HepG2 (cell line): ENCODE measurements around the gene COL9A2. TPM values are rescaled to one million over a fixed set of nuclear protein-coding genes. Genes with fewer than 3 reads are reported as not detected.

ENCODE experiments used
- CBFB ChIP-seq: sonication (generic); formaldehyde crosslinking; IDR thresholded peaks from 2 replicates; pipeline ENCODE4 v1.4.0; 2020; ENCODE audit warnings: missing genetic modification reagents
- JARID2 ChIP-seq: sonication (generic); formaldehyde crosslinking; IDR thresholded peaks from 2 replicates; pipeline ENCODE4 v1.8.1; 2023; ENCODE audit warnings: missing genetic modification reagents, inconsistent platforms; ENCODE audit not compliant: insufficient replicate concordance
- KDM3A ChIP-seq: IDR thresholded peaks from 2 replicates; pipeline ENCODE4 v1.6.1; 2018; ENCODE audit warnings: low read depth, missing compliant biosample characterization
- MEIS1 ChIP-seq: sonication (generic); formaldehyde crosslinking; IDR thresholded peaks from 2 replicates; pipeline ENCODE4 v1.9.0; 2021; ENCODE audit warnings: mild to moderate bottlenecking, missing genetic modification reagents, moderate library complexity, borderline replicate concordance
- NFIB ChIP-seq: sonication (generic); formaldehyde crosslinking; IDR thresholded peaks from 2 replicates; pipeline ENCODE4 v1.9.0; 2021; ENCODE audit warnings: missing genetic modification reagents, mild to moderate bottlenecking, borderline replicate concordance
- PHF8 ChIP-seq: sonication (generic); formaldehyde crosslinking; IDR thresholded peaks from 2 replicates; pipeline ENCODE4 v1.5.0; 2020; ENCODE audit warnings: missing genetic modification reagents
- RBM39 ChIP-seq: fragments of 200-400 bp; formaldehyde crosslinking; IDR thresholded peaks from one replicate; pipeline ENCODE4 v1.6.1; 2018; ENCODE audit warnings: antibody characterized with exemption, mild to moderate bottlenecking, low read depth, low read length; ENCODE audit not compliant: poor library complexity, severe bottlenecking
- YEATS2 ChIP-seq: sonication (generic); formaldehyde crosslinking; IDR thresholded peaks from 2 replicates; pipeline ENCODE4 v1.4.0; 2020; ENCODE audit warnings: missing genetic modification reagents, borderline replicate concordance
- ZNF121 ChIP-seq: sonication (generic); formaldehyde crosslinking; IDR thresholded peaks from 2 replicates; pipeline ENCODE4 v1.5.0; 2020; ENCODE audit warnings: mild to moderate bottlenecking, missing genetic modification reagents
- ZNF468 ChIP-seq: sonication (generic); formaldehyde crosslinking; IDR thresholded peaks from 2 replicates; pipeline ENCODE4 v1.8.0; 2022; ENCODE audit warnings: mild to moderate bottlenecking, moderate library complexity, missing genetic modification reagents
- ZNF552 ChIP-seq: sonication (generic); formaldehyde crosslinking; IDR thresholded peaks from 2 replicates; pipeline ENCODE4 v1.9.0; 2022; ENCODE audit warnings: missing genetic modification reagents, mild to moderate bottlenecking, borderline replicate concordance
- ZNF772 ChIP-seq: sonication (generic); formaldehyde crosslinking; IDR thresholded peaks from 2 replicates; pipeline ENCODE4 v1.5.0; 2020; ENCODE audit warnings: mild to moderate bottlenecking, missing genetic modification reagents
- polyA plus RNA-seq, 8 experiments: library from polyadenylated mRNA; depleted of rRNA in 3 of 8; stranded (reverse) in 7 of 8; unstranded in 1 of 8; fragments of >200 nt; fragmentation: Illumina TruSeq in 4 of 8; extraction: Trizol in 4 of 8; gene quantifications; 2 replicates each; pipeline versions ENCODE4 v1.2.1 to v1.2.3, GENCODE V29; 2011 to 2016; ENCODE audit warnings: low read depth in 4 of 8, missing spikeins in 1 of 8, mixed read lengths in 1 of 8; ENCODE audit not compliant: insufficient read depth in 1 of 8
- total RNA-seq, 5 experiments: library from RNA; depleted of rRNA; stranded (reverse); fragments of >200 nt; fragmentation: Illumina TruSeq; extraction: Trizol; gene quantifications; 2 replicates each; pipeline ENCODE4 v1.2.3, GENCODE V29; 2016; ENCODE audit warnings: low read depth in 1 of 5
- TF ChIP-seq, protein P1 (sequence below): IDR thresholded peaks from 2 replicates; pipeline ENCODE4 v1.6.1; 2016; ENCODE audit warnings: control low read depth
- TF ChIP-seq, protein P2 (sequence below): sonication (generic); formaldehyde crosslinking; IDR thresholded peaks from 2 replicates; pipeline ENCODE4 v1.5.1; 2020; ENCODE audit warnings: mild to moderate bottlenecking, moderate library complexity, missing genetic modification reagents
- TF ChIP-seq, protein P3 (sequence below): sonication (generic); formaldehyde crosslinking; IDR thresholded peaks from 2 replicates; pipeline ENCODE4 v1.4.0; 2020; ENCODE audit warnings: missing genetic modification reagents
- TF ChIP-seq, protein P4 (sequence below), 2 experiments: IDR thresholded peaks; 2 replicates each; pipeline ENCODE4 v1.6.1; 2011 to 2012; ENCODE audit warnings: low read length in 2 of 2, borderline replicate concordance in 1 of 2, low read depth in 1 of 2, mild to moderate bottlenecking in 1 of 2, moderate library complexity in 1 of 2
- TF ChIP-seq, protein P5 (sequence below): sonication (generic); formaldehyde crosslinking; IDR thresholded peaks from 2 replicates; pipeline ENCODE4 v1.4.0; 2020; ENCODE audit warnings: mild to moderate bottlenecking, low read depth, missing genetic modification reagents

COL9A2 gene
- total and polyA plus RNA-seq, 2 of the 13 experiments (the other 11 are each of a cell fraction or from before 2014, with no cell fraction given): 20.2 to 26.9 TPM

DNA sequence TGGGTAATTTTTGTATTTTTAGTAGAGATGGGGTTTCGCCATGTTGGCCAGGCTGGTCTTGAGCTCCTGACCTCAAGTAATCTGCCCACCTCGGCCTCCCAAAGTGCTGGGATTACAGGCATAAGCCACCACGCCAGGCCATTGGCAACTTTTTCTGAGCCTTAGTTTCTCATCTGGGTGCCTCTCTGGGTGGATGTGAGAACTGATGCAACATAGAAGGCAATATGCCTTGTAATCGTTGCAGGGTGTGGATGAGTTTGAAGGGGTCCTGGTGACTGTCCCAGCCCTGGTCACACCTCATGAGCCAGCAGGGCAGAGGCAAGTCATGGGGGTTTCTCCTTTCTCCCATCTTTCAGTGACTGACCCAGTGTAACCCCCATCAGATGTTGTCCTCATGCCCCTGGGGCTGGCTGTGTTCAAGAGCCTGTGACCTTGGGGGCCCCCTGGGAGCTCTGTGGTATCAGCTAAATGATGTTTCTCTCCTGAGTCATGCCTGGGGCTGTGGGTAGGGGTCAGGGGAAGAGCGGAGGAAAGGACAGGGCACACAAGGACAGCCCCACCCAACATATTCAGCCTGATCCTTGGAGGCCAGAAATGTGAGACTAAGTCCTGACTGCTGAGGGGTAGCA lies 3.6 kb downstream of the COL9A2 start (continued):
- TF ChIP-seq PHF8 (CRISPR knock-in tag) (no peak), ZNF468 (CRISPR knock-in tag) (no peak), ZNF121 (CRISPR knock-in tag) (no peak), KDM3A (CRISPR knock-in tag) (no peak), ZNF772 (CRISPR knock-in tag) (no peak), JARID2 (CRISPR knock-in tag) (no peak), YEATS2 (CRISPR knock-in tag) (no peak; the same call in 1 of the 2 replicates), MEIS1 (CRISPR knock-in tag) (0 out of 2 replicates have a peak, but pooled peaks have one; percentile 14), RBM39 (no peak), NFIB (no peak), ZNF552 (no peak), CBFB (CRISPR knock-in tag) (0 out of 2 replicates have a peak, but pooled peaks have one; percentile 38)
- TF ChIP-seq, protein P1, sequence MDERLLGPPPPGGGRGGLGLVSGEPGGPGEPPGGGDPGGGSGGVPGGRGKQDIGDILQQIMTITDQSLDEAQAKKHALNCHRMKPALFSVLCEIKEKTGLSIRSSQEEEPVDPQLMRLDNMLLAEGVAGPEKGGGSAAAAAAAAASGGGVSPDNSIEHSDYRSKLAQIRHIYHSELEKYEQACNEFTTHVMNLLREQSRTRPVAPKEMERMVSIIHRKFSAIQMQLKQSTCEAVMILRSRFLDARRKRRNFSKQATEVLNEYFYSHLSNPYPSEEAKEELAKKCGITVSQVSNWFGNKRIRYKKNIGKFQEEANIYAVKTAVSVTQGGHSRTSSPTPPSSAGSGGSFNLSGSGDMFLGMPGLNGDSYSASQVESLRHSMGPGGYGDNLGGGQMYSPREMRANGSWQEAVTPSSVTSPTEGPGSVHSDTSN (CRISPR knock-in tag): no peak
- TF ChIP-seq, protein P2, sequence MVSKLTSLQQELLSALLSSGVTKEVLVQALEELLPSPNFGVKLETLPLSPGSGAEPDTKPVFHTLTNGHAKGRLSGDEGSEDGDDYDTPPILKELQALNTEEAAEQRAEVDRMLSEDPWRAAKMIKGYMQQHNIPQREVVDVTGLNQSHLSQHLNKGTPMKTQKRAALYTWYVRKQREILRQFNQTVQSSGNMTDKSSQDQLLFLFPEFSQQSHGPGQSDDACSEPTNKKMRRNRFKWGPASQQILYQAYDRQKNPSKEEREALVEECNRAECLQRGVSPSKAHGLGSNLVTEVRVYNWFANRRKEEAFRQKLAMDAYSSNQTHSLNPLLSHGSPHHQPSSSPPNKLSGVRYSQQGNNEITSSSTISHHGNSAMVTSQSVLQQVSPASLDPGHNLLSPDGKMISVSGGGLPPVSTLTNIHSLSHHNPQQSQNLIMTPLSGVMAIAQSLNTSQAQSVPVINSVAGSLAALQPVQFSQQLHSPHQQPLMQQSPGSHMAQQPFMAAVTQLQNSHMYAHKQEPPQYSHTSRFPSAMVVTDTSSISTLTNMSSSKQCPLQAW: no peak
- TF ChIP-seq, protein P3, sequence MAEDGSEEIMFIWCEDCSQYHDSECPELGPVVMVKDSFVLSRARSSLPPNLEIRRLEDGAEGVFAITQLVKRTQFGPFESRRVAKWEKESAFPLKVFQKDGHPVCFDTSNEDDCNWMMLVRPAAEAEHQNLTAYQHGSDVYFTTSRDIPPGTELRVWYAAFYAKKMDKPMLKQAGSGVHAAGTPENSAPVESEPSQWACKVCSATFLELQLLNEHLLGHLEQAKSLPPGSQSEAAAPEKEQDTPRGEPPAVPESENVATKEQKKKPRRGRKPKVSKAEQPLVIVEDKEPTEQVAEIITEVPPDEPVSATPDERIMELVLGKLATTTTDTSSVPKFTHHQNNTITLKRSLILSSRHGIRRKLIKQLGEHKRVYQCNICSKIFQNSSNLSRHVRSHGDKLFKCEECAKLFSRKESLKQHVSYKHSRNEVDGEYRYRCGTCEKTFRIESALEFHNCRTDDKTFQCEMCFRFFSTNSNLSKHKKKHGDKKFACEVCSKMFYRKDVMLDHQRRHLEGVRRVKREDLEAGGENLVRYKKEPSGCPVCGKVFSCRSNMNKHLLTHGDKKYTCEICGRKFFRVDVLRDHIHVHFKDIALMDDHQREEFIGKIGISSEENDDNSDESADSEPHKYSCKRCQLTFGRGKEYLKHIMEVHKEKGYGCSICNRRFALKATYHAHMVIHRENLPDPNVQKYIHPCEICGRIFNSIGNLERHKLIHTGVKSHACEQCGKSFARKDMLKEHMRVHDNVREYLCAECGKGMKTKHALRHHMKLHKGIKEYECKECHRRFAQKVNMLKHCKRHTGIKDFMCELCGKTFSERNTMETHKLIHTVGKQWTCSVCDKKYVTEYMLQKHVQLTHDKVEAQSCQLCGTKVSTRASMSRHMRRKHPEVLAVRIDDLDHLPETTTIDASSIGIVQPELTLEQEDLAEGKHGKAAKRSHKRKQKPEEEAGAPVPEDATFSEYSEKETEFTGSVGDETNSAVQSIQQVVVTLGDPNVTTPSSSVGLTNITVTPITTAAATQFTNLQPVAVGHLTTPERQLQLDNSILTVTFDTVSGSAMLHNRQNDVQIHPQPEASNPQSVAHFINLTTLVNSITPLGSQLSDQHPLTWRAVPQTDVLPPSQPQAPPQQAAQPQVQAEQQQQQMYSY (CRISPR knock-in tag): no peak
- TF ChIP-seq, protein P4, sequence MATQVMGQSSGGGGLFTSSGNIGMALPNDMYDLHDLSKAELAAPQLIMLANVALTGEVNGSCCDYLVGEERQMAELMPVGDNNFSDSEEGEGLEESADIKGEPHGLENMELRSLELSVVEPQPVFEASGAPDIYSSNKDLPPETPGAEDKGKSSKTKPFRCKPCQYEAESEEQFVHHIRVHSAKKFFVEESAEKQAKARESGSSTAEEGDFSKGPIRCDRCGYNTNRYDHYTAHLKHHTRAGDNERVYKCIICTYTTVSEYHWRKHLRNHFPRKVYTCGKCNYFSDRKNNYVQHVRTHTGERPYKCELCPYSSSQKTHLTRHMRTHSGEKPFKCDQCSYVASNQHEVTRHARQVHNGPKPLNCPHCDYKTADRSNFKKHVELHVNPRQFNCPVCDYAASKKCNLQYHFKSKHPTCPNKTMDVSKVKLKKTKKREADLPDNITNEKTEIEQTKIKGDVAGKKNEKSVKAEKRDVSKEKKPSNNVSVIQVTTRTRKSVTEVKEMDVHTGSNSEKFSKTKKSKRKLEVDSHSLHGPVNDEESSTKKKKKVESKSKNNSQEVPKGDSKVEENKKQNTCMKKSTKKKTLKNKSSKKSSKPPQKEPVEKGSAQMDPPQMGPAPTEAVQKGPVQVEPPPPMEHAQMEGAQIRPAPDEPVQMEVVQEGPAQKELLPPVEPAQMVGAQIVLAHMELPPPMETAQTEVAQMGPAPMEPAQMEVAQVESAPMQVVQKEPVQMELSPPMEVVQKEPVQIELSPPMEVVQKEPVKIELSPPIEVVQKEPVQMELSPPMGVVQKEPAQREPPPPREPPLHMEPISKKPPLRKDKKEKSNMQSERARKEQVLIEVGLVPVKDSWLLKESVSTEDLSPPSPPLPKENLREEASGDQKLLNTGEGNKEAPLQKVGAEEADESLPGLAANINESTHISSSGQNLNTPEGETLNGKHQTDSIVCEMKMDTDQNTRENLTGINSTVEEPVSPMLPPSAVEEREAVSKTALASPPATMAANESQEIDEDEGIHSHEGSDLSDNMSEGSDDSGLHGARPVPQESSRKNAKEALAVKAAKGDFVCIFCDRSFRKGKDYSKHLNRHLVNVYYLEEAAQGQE (IDR thresholded peaks at IDR 0.05; ENCODE audit: borderline replicate concordance in 1 of 2, low read depth in 1 of 2, low read length in 2 of 2): no peak
- TF ChIP-seq, protein P5, sequence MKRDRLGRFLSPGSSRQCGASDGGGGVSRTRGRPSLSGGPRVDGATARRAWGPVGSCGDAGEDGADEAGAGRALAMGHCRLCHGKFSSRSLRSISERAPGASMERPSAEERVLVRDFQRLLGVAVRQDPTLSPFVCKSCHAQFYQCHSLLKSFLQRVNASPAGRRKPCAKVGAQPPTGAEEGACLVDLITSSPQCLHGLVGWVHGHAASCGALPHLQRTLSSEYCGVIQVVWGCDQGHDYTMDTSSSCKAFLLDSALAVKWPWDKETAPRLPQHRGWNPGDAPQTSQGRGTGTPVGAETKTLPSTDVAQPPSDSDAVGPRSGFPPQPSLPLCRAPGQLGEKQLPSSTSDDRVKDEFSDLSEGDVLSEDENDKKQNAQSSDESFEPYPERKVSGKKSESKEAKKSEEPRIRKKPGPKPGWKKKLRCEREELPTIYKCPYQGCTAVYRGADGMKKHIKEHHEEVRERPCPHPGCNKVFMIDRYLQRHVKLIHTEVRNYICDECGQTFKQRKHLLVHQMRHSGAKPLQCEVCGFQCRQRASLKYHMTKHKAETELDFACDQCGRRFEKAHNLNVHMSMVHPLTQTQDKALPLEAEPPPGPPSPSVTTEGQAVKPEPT (CRISPR knock-in tag): no peak
